SK-N-SH (cell line): ENCODE measurements around the gene RAMP3. TPM values are rescaled to one million over a fixed set of nuclear protein-coding genes. Genes with fewer than 3 reads are reported as not detected.

ENCODE experiments used
- CTCF ChIA-PET: fragments of 300-600, 350-600 bp; formaldehyde crosslinking; extraction: SDS; loops from one replicate; lab custom pipeline; 2021; lab: Yijun Ruan, JAX
- POLR2A ChIA-PET: fragments of 350-600 bp; sonication (Branson Sonifier 250); formaldehyde crosslinking; extraction: SDS; loops from one replicate; lab custom pipeline; 2020; ENCODE audit warnings: antibody characterized with exemption, inconsistent platforms; lab: Yijun Ruan, JAX
- DNase-seq: peaks from one replicate; pipeline ENCODE4 v3.0.0; 2012
- H2AFZ ChIP-seq: fragments of 200-600 bp; sonication (generic); 2 replicates; pipeline ENCODE4 v1.8.1; 2016; ENCODE audit warnings: antibody characterized with exemption, mild to moderate bottlenecking, low read depth
- H3F3A ChIP-seq: fragments of 200-600 bp; sonication (generic); replicated peaks from 2 replicates; pipeline ENCODE3; 2016; ENCODE audit warnings: antibody characterized with exemption, mild to moderate bottlenecking; ENCODE audit not compliant: insufficient read depth
- H3K27ac ChIP-seq, 2 experiments: fragments of 200-500 bp in 1 of 2; fragments of 200-600 bp in 1 of 2; sonication (Bioruptor generic) in 1 of 2; sonication (generic), shearing (Covaris generic) in 1 of 2; 2 replicates each; pipeline versions ENCODE4 v1.5.1 to v1.6.1; 2014 to 2016; ENCODE audit warnings: low read depth in 2 of 2, inconsistent platforms in 1 of 2, low read length in 1 of 2, mild to moderate bottlenecking in 1 of 2, mixed read lengths in 1 of 2
- H3K27me3 ChIP-seq: fragments of 200-600 bp; sonication (generic), shearing (Covaris generic); 2 replicates; pipeline ENCODE4 v1.6.1; 2016; ENCODE audit warnings: mixed run types; ENCODE audit not compliant: insufficient read depth
- H3K36me3 ChIP-seq, 2 experiments: fragments of 200-500 bp in 1 of 2; fragments of 200-600 bp in 1 of 2; sonication (Bioruptor generic) in 1 of 2; sonication (generic) in 1 of 2; replicated peaks in 1 of 2; 2 replicates each; pipeline versions ENCODE3 to v1.5.1; 2014 to 2016; ENCODE audit warnings: low read length in 1 of 2, mild to moderate bottlenecking in 1 of 2; ENCODE audit not compliant: insufficient read depth in 2 of 2, control insufficient read depth in 1 of 2
- H3K4me1 ChIP-seq, 2 experiments: fragments of 200-500 bp in 1 of 2; fragments of 200-600 bp in 1 of 2; sonication (Bioruptor generic) in 1 of 2; sonication (generic), shearing (Covaris generic) in 1 of 2; 2 replicates each; pipeline versions ENCODE4 v1.5.1 to v1.6.1; 2014 to 2016; ENCODE audit warnings: low read depth in 1 of 2, low read length in 1 of 2, mixed run types in 1 of 2; ENCODE audit not compliant: insufficient read depth in 2 of 2, control insufficient read depth in 1 of 2
- H3K4me2 ChIP-seq: fragments of 200-600 bp; sonication (generic), shearing (Covaris generic); 2 replicates; pipeline ENCODE4 v1.6.1; 2017; ENCODE audit warnings: mixed run types
- H3K4me3 ChIP-seq, 2 experiments: fragments of 200-500 bp in 1 of 2; fragments of 200-600 bp in 1 of 2; sonication (Bioruptor generic) in 1 of 2; sonication (generic), shearing (Covaris generic) in 1 of 2; 2 replicates each; pipeline versions ENCODE4 v1.5.1 to v1.8.1; 2014 to 2016; ENCODE audit warnings: low read depth in 2 of 2, inconsistent platforms in 1 of 2, low read length in 1 of 2, mild to moderate bottlenecking in 1 of 2, mixed read lengths in 1 of 2, moderate library complexity in 1 of 2
- H3K79me2 ChIP-seq: fragments of 200-600 bp; sonication (generic); 2 replicates; pipeline ENCODE4 v1.8.1; 2017; ENCODE audit warnings: mild to moderate bottlenecking; ENCODE audit not compliant: insufficient read depth
- H3K9ac ChIP-seq: fragments of 200-600 bp; sonication (generic); 2 replicates; pipeline ENCODE4 v1.6.1; 2017; ENCODE audit warnings: mixed run types
- H3K9me2 ChIP-seq: fragments of 200-600 bp; sonication (generic); 2 replicates; pipeline ENCODE4 v1.6.1; 2017; ENCODE audit warnings: mixed run types
- H3K9me3 ChIP-seq: fragments of 200-600 bp; sonication (generic); 2 replicates; pipeline ENCODE4 v1.6.1; 2017; ENCODE audit warnings: mixed run types, mild to moderate bottlenecking, moderate library complexity
- H4K20me1 ChIP-seq: fragments of 200-600 bp; sonication (generic); 2 replicates; pipeline ENCODE4 v1.6.1; 2017; ENCODE audit warnings: mild to moderate bottlenecking, mixed run types; ENCODE audit not compliant: insufficient read depth
- CHD2 ChIP-seq: fragments of 150-350 bp; IDR thresholded peaks from 2 replicates; pipeline ENCODE4 v1.6.1; 2018; ENCODE audit warnings: low read length; ENCODE audit not compliant: partially characterized antibody
- FOSL2 ChIP-seq: IDR thresholded peaks from 2 replicates; pipeline ENCODE4 v1.4.0; 2012; ENCODE audit warnings: low read depth, mild to moderate bottlenecking, moderate library complexity, borderline replicate concordance
- GABPA ChIP-seq: IDR thresholded peaks from 2 replicates; pipeline ENCODE4 v1.4.0; 2012; ENCODE audit warnings: low read depth, mild to moderate bottlenecking
- IRF3 ChIP-seq: fragments of 150-350 bp; IDR thresholded peaks from 2 replicates; pipeline ENCODE4 v1.6.1; 2016; ENCODE audit warnings: mild to moderate bottlenecking, low read depth, low read length
- PBX3 ChIP-seq: IDR thresholded peaks from 2 replicates; pipeline ENCODE4; 2012
- POLR2AphosphoS5 ChIP-seq: IDR thresholded peaks from 2 replicates; pipeline ENCODE4 v1.6.1; 2012; ENCODE audit warnings: low read depth, low read length
- RAD21 ChIP-seq: IDR thresholded peaks from 2 replicates; pipeline ENCODE4 v1.6.1; 2012; ENCODE audit warnings: mild to moderate bottlenecking, low read length
- REST ChIP-seq: IDR thresholded peaks from 2 replicates; pipeline ENCODE4 v1.6.1; 2012; ENCODE audit warnings: mild to moderate bottlenecking, low read depth, low read length, moderate library complexity
- TAF1 ChIP-seq: IDR thresholded peaks from 2 replicates; pipeline ENCODE4 v1.6.1; 2012; ENCODE audit warnings: low read depth, mild to moderate bottlenecking, low read length, moderate library complexity, borderline replicate concordance
- TCF12 ChIP-seq: IDR thresholded peaks from 2 replicates; pipeline ENCODE4 v1.4.0; 2012
- YY1 ChIP-seq: IDR thresholded peaks from 2 replicates; pipeline ENCODE4 v1.4.0; 2012; ENCODE audit warnings: low read depth, mild to moderate bottlenecking
- ZBTB33 ChIP-seq: IDR thresholded peaks from 2 replicates; pipeline ENCODE4 v1.4.0; 2012; ENCODE audit warnings: low read depth, borderline replicate concordance
- WGBS: methylation state at CpG from one replicate; pipeline ENCODE4 v1.1.6; 2017; ENCODE audit warnings: low lambda C conversion rate; 5-methylcytosine and 5-hydroxymethylcytosine counted together
- polyA plus RNA-seq, 3 experiments: library from polyadenylated mRNA; depleted of rRNA; stranded (reverse); fragments of >200 nt; gene quantifications; 2 replicates each; pipeline ENCODE4 v1.2.3, GENCODE V29; 2012

Gene RAMP3
- polyA plus RNA-seq, 1 of the 3 experiments (the other 2 are of a cell fraction) = not detected

- TF ChIP-seq REST (no peak), IRF3 (no peak), POLR2AphosphoS5 (no peak)
Observed at GRCh38 chr7:45202625-45203024, 45.0 kb downstream of the RAMP3 start (continued).

GRCh38 chr7:45203036-45203435, 45.4 kb downstream of the RAMP3 start:
- WGBS = 53% methylated on average over 5 of the region's 5 CpGs
- CTCF ChIA-PET = interaction anchor here (1.5 to 2.7 kb wide), 4 partner anchors 14 to 67 kb away, joined by 3 to 12 read pairs (median 8); no protein-coding TSS in a partner anchor
- Histone ChIP-seq H2AFZ (no peak overlapping the region), H3K27me3 (peaks cover 34% of the 10 kb centered on the region), H3K4me3 (no peak overlapping the region), H3K9ac (no peak overlapping the region), H3K79me2 (no peaks in the 10 kb centered on the region), H3K9me3 (no peaks in the 10 kb centered on the region), H3F3A (no peaks in the 10 kb centered on the region), H4K20me1 (no peaks in the 10 kb centered on the region), H3K27ac (no peak overlapping the region), H3K4me2 (no peak overlapping the region), H3K4me1 (no peaks in the 10 kb centered on the region), H3K9me2 (peaks cover 4% of the 10 kb centered on the region; the same call in 1 of the 2 replicates), H3K36me3 (no peaks in the 10 kb centered on the region)
- TF ChIP-seq FOSL2 = no peak
- no peak for TF ChIP-seq REST
- TF ChIP-seq GABPA = no peak
- TF ChIP-seq PBX3 = no peak
- TF ChIP-seq YY1 = no peak
- no peak for TF ChIP-seq RAD21
- TF ChIP-seq IRF3 = no peak
- TF ChIP-seq TAF1 = no peak
- TF ChIP-seq CHD2 = no peak
- no peak for TF ChIP-seq TCF12
- no peak for TF ChIP-seq ZBTB33
- POLR2A ChIA-PET = interaction anchor here (0.8 kb wide), 1 partner anchor 16 kb away, joined by 3 read pairs; no protein-coding TSS in a partner anchor
- DNase-seq = no peak
